GM12873 (cell line): ENCODE data around the gene COA4.

ENCODE experiments used
- TF ChIP-seq, protein P1 (sequence below): IDR thresholded peaks from 2 replicates; pipeline ENCODE4 v1.5.1; 2012; ENCODE audit warnings: low read depth, mild to moderate bottlenecking, moderate library complexity, low read length, control low read depth; ENCODE audit not compliant: insufficient read depth; ENCODE audit errors: missing control alignments

The COA4 gene

DNA sequence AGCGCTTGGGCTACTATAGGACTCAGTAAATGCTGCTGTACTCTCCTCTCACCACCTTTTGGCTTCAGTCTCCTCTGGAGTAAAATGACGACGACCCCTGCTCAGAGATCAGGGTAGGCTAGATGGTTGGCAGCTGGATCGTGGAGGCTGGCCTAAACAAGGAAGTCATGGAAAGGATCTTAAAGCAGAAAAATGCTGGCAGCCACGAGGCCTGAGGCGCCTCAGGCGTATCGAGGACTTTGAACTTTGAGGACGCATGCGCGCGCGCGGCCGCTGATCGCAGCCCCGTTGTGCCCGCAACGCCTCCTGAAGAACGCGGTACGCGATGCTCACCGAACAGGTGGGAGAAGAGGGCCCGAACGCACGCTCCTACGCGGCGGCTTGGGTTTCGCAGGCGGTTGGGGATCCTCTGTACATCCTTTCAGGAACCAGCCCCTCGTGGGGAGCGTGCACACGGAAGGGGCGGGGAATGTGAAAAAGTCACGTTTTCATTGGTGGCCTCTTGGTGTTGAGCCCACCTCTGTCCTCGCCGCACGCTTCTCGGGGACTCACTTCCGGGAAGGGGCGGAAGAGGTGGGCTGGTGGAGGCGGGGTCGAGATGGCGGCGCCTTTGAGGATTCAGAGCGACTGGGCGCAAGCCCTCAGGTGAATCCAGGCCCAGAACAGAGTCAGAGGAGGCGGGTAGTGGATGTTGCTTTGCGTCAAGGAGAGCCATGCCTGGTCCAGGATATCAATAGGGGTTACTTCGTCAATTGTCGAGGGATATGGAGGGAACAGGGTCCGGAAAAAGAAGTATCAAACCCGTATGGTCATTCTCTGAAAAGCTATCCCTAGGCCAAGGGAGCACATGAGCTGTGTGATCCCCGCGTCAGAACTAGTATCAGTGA lies at the start of gene COA4, which contains the start of gene PAAF1:
COA4 (minus strand) TSS at position 423 of the 887 bp plus-strand sequence. CDS start 3,468 bp downstream, outside the sequence.
PAAF1 (plus strand) TSS at position 576 of the 887 bp plus-strand sequence; CDS start at position 599, 23 bp downstream.
- TF ChIP-seq, protein P1, sequence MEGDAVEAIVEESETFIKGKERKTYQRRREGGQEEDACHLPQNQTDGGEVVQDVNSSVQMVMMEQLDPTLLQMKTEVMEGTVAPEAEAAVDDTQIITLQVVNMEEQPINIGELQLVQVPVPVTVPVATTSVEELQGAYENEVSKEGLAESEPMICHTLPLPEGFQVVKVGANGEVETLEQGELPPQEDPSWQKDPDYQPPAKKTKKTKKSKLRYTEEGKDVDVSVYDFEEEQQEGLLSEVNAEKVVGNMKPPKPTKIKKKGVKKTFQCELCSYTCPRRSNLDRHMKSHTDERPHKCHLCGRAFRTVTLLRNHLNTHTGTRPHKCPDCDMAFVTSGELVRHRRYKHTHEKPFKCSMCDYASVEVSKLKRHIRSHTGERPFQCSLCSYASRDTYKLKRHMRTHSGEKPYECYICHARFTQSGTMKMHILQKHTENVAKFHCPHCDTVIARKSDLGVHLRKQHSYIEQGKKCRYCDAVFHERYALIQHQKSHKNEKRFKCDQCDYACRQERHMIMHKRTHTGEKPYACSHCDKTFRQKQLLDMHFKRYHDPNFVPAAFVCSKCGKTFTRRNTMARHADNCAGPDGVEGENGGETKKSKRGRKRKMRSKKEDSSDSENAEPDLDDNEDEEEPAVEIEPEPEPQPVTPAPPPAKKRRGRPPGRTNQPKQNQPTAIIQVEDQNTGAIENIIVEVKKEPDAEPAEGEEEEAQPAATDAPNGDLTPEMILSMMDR = no peak

DNA sequence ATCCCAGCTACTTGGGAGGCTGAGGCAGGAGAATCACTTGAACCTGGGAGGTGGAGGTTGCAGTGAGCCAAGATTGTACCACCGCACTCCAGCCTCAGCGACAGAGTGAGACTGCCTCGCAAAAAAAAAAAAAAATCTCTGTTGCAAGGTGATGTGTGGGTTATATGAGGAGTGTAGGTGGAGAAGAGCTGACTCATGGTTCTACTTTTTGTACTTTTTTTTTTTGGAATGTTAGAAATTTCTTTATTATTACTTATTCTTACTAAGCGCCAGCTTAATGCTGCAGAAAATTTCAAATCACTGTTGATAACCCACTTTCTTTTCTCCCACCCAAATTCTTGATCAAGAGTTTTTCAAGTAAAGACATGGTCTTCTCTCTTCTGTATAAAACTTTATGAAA lies 44.5 kb upstream of the COA4 start:
- TF ChIP-seq, protein P1 = no peak

DNA sequence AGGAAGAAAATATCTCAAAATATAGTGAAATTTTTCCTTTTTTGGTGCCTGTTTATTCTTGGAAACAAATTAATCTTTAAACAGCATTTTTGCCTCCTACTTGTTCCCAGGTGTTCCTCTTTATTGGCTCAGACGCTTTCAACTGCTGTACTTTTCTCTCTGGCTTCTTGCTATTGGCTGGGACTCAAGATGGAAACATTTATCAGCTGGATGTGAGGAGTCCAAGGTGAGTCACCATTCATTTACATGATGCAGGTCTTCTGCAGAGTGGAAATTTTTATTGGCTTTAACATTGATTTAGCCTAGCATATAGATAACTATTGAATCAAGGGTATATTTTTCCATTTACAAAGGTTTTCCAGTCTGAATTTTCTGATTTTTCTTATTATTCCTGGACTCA lies 39.8 kb upstream of the COA4 start:
- TF ChIP-seq, protein P1 = no peak

DNA sequence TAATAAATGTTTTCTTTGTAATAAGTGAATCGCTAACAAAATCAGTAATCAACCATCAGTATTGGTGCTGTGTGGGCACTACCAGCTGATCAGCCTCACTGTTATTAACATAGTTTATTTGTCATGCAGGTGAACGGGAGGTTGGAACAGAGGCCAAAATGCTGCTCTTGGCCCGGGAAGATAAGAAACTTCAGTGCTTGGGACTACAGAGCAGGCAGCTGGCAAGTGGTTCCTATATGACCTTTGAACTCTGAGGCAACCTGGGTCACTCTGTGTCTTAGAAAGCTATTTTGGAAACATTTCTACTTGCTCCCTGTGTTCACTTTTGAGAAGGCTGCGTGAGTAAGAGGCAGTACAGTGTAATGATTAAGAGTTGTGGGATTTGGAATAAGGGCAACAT lies 37.6 kb upstream of the COA4 start:
- TF ChIP-seq, protein P1 = no peak

DNA sequence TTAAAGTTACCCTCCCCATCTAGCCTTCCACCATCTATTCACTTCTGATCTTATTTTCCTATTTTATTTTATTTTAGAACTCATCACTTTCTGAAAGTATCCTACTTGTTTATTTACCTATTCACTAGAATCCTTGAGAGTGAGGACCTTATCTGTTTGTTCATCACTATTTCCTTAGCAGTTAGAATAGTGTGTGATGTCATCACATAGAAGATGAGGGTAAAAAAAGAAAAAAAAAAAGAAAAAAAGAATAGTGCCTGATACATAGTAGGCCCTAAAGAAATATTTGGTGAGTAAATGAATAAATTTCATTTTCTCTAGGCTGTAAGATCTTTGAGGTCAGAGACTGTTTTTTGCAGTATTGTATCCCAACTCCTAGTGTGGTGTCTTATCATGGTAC lies 36.8 kb upstream of the COA4 start:
- TF ChIP-seq, protein P1 = no peak

DNA sequence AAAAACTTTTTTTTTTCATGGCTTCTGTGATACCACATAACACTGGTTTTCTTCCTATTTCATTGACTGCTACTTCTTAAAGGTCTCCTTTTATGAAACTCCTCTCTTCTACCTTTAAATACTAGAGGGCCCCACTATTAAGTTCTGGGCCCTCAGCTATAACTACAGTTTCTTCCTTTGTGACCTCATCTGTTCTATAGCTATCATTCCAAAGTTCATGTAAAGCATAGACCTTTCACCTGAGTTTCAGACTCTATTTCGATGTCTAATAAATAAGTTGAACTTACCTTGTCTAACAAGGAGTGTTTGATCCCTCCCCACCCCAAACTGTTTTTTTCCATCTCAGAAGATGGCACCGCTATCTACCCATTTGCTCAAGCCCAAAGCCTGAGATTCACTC lies 35.4 kb upstream of the COA4 start:
- TF ChIP-seq, protein P1 = no peak

DNA sequence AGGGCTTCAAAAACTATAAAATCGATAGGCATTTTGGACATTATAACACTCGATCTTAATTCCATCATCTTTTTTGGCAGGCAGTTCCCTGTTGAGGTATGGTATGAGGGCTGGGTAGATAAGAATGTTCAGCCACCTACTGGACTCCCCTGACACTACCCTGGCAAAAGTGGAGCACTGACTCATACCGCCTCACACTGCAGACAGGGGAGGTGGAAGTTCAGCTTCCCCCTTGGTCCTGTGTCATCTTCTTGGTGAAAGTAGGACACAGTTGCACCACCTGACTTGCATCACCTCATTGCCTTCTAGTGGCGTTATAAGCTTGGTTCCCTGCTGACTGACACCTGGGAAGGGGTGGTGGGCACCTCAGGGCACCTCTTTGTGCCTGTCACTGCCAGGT lies 30.5 kb upstream of the COA4 start:
- TF ChIP-seq, protein P1 = peak; percentile 20
